IMR-90 (cell line): ENCODE measurements around the gene SPATC1L. TPM values are rescaled to one million over a fixed set of nuclear protein-coding genes. Genes with fewer than 3 reads are reported as not detected.

Experiments used
- polyA plus RNA-seq, 3 experiments: library from polyadenylated mRNA; depleted of rRNA; stranded (reverse); fragments of >200 nt; gene quantifications; 2 replicates each; pipeline ENCODE4 v1.2.3, GENCODE V29; 2012; ENCODE audit warnings: low replicate concordance in 1 of 3
- total RNA-seq: library from RNA; depleted of rRNA; stranded (reverse); fragments of >200 nt; gene quantifications from 2 replicates; pipeline ENCODE4 v1.2.3, GENCODE V29; 2012; rRNA removed

The SPATC1L gene
- total and polyA plus RNA-seq, 2 of the 4 experiments (the other 2 are of a cell fraction), result 3.8 to 17.2 TPM

Other genes with a start within 250 kb of the SPATC1L start
- gene COL6A1, start 202.7 kb downstream of the SPATC1L start, total RNA-seq, result 173 and 186 TPM in 2 replicates
- 1,556 and 1,578 TPM in 2 replicates for gene COL6A1, start 202.7 kb downstream of the SPATC1L start, polyA plus RNA-seq (2012; rRNA removed)
- 208 and 222 TPM in 2 replicates for gene COL6A2, start 86.3 kb downstream of the SPATC1L start, total RNA-seq
- gene COL6A2, start 86.3 kb downstream of the SPATC1L start, polyA plus RNA-seq (2012; rRNA removed), result 1,065 and 1,165 TPM in 2 replicates
- not detected in 2 replicates for gene FTCD, start 28.9 kb downstream of the SPATC1L start, total RNA-seq
- gene FTCD, start 28.9 kb downstream of the SPATC1L start, polyA plus RNA-seq (2012; rRNA removed), result 0.19 and 0.55 TPM in 2 replicates
- gene LSS, start 44.3 kb upstream of the SPATC1L start, total RNA-seq, result 35.3 and 43.4 TPM in 2 replicates
- 58.1 and 62.8 TPM in 2 replicates for gene LSS, start 44.3 kb upstream of the SPATC1L start, polyA plus RNA-seq (2012; rRNA removed)
- gene MCM3AP, start 101.2 kb upstream of the SPATC1L start, total RNA-seq, result 63.1 and 67.5 TPM in 2 replicates
- gene MCM3AP, start 101.2 kb upstream of the SPATC1L start, polyA plus RNA-seq (2012; rRNA removed), result 40.3 and 46.5 TPM in 2 replicates
- 5.9 and 7.8 TPM in 2 replicates for gene YBEY, start 101.9 kb upstream of the SPATC1L start, total RNA-seq
- 22.1 and 26.2 TPM in 2 replicates for gene YBEY, start 101.9 kb upstream of the SPATC1L start, polyA plus RNA-seq (2012; rRNA removed)
- gene C21orf58, start 139.4 kb upstream of the SPATC1L start, total RNA-seq, result 2.5 and 2.7 TPM in 2 replicates
- 5.3 and 6.2 TPM in 2 replicates for gene C21orf58, start 139.4 kb upstream of the SPATC1L start, polyA plus RNA-seq (2012; rRNA removed)
- 10.0 and 14.2 TPM in 2 replicates for gene PCNT, start 139.7 kb upstream of the SPATC1L start, total RNA-seq
- 19.4 and 19.5 TPM in 2 replicates for gene PCNT, start 139.7 kb upstream of the SPATC1L start, polyA plus RNA-seq (2012; rRNA removed)